ENCODE measurements around the gene CYP4B1.

The CYP4B1 gene

GRCh38 chr1:46811053-46811452 is 12.2 kb downstream of the CYP4B1 start:
- no peak for TF ChIP-seq TCF12 (IDR thresholded peaks at IDR 0.05; ENCODE audit: low read depth)
- TF ChIP-seq RAD21 (IDR thresholded peaks at IDR 0.05; ENCODE audit: low read depth), result no peak
- no peak for TF ChIP-seq CEBPB (IDR thresholded peaks at IDR 0.05)
- TF ChIP-seq TEAD4 (IDR thresholded peaks at IDR 0.05), result no peak
- TF ChIP-seq EGR1 (IDR thresholded peaks at IDR 0.05), result no peak
- TF ChIP-seq NFIC (IDR thresholded peaks at IDR 0.05), result no peak
- TF ChIP-seq FOXM1 (IDR thresholded peaks at IDR 0.05; ENCODE audit: borderline replicate concordance, low read depth), result no peak
- TF ChIP-seq REST (IDR thresholded peaks at IDR 0.05; ENCODE audit: low read depth), result no peak
- no peak for TF ChIP-seq MAX (IDR thresholded peaks at IDR 0.05)
- TF ChIP-seq CREB1 (IDR thresholded peaks at IDR 0.05; ENCODE audit: low read depth), result no peak
- TF ChIP-seq USF1 (IDR thresholded peaks at IDR 0.05), result no peak
- TF ChIP-seq TAF1 (IDR thresholded peaks at IDR 0.05; ENCODE audit: low read depth), result no peak

- TF ChIP-seq TAF1 (IDR thresholded peaks at IDR 0.05; ENCODE audit: low read depth), result no peak
- no peak for TF ChIP-seq NFIC (IDR thresholded peaks at IDR 0.05)
- TF ChIP-seq USF1 (IDR thresholded peaks at IDR 0.05), result no peak
- no peak for TF ChIP-seq EP300 (IDR thresholded peaks at IDR 0.05; ENCODE audit: borderline replicate concordance)
- TF ChIP-seq CREB1 (IDR thresholded peaks at IDR 0.05; ENCODE audit: low read depth), result no peak
- no peak for TF ChIP-seq REST (IDR thresholded peaks at IDR 0.05; ENCODE audit: low read depth)
- no peak for TF ChIP-seq RAD21 (IDR thresholded peaks at IDR 0.05; ENCODE audit: low read depth)
- TF ChIP-seq FOXM1 (IDR thresholded peaks at IDR 0.05; ENCODE audit: borderline replicate concordance, low read depth), result no peak
- no peak for TF ChIP-seq MAX (IDR thresholded peaks at IDR 0.05)
- no peak for TF ChIP-seq TCF12 (IDR thresholded peaks at IDR 0.05; ENCODE audit: low read depth)
- no peak for TF ChIP-seq CEBPB (IDR thresholded peaks at IDR 0.05)
- no peak for TF ChIP-seq ZBTB7A (IDR thresholded peaks at IDR 0.05; ENCODE audit: low read depth)
- no peak for TF ChIP-seq EGR1 (IDR thresholded peaks at IDR 0.05)
- TF ChIP-seq TEAD4 (IDR thresholded peaks at IDR 0.05), result no peak
- no peak for TF ChIP-seq YY1 (IDR thresholded peaks at IDR 0.05; ENCODE audit: low read depth)
Observed at GRCh38 chr1:46812065-46812963, 13.5 kb downstream of the CYP4B1 start.

GRCh38 chr1:46812996-46813857 is 14.4 kb downstream of the CYP4B1 start:
- TF ChIP-seq FOXM1 (IDR thresholded peaks at IDR 0.05; ENCODE audit: borderline replicate concordance, low read depth), result no peak
- TF ChIP-seq EGR1 (IDR thresholded peaks at IDR 0.05), result no peak
- no peak for TF ChIP-seq EP300 (IDR thresholded peaks at IDR 0.05; ENCODE audit: borderline replicate concordance)
- no peak for TF ChIP-seq USF1 (IDR thresholded peaks at IDR 0.05)
- TF ChIP-seq RAD21 (IDR thresholded peaks at IDR 0.05; ENCODE audit: low read depth), result no peak
- no peak for TF ChIP-seq NFIC (IDR thresholded peaks at IDR 0.05)
- TF ChIP-seq CEBPB (IDR thresholded peaks at IDR 0.05), result no peak
- TF ChIP-seq ZBTB7A (IDR thresholded peaks at IDR 0.05; ENCODE audit: low read depth), result no peak
- TF ChIP-seq TEAD4 (IDR thresholded peaks at IDR 0.05), result no peak
- TF ChIP-seq TCF12 (IDR thresholded peaks at IDR 0.05; ENCODE audit: low read depth), result no peak
- no peak for TF ChIP-seq CREB1 (IDR thresholded peaks at IDR 0.05; ENCODE audit: low read depth)
- TF ChIP-seq YY1 (IDR thresholded peaks at IDR 0.05; ENCODE audit: low read depth), result no peak
- TF ChIP-seq MAX (IDR thresholded peaks at IDR 0.05), result no peak
- TF ChIP-seq TAF1 (IDR thresholded peaks at IDR 0.05; ENCODE audit: low read depth), result no peak
- TF ChIP-seq REST (IDR thresholded peaks at IDR 0.05; ENCODE audit: low read depth), result no peak
